D721Med (cell line): ENCODE measurements around the gene TMEM184C.

ENCODE experiments used
- DNase-seq: peaks from one replicate; pipeline ENCODE4 v3.0.0; 2011; ENCODE audit warnings: low spot score; ENCODE audit not compliant: insufficient read length
- FAIRE-seq: peaks from 2 replicates; lab custom pipeline; 2011; peaks lifted over from hg19 to GRCh38; lab: Jason Lieb, UNC
- CTCF ChIP-seq: IDR thresholded peaks from 2 replicates; pipeline ENCODE4 v1.5.1; 2012; ENCODE audit warnings: mild to moderate bottlenecking, control low read depth; ENCODE audit not compliant: insufficient read depth; ENCODE audit errors: missing control alignments

The TMEM184C gene

GRCh38 chr4:147635348-147635747 lies 18.2 kb downstream of the TMEM184C start:
- no peak for DNase-seq
- no peak for TF ChIP-seq CTCF
- FAIRE-seq, result no peak

- DNase-seq (no peak), FAIRE-seq (no peak)
- TF ChIP-seq CTCF, result no peak
Observed at GRCh38 chr4:147638365-147638764, 21.2 kb downstream of the TMEM184C start.

GRCh38 chr4:147638942-147639341 lies 21.7 kb downstream of the TMEM184C start:
- TF ChIP-seq CTCF, result no peak
- FAIRE-seq, result no peak
- DNase-seq, result no peak

- DNase-seq (no peak), FAIRE-seq (no peak)
- no peak for TF ChIP-seq CTCF
Observed at GRCh38 chr4:147639388-147639787, 22.2 kb downstream of the TMEM184C start.

- FAIRE-seq (no peak), DNase-seq (no peak)
- no peak for TF ChIP-seq CTCF
Observed at GRCh38 chr4:147640331-147640730, 23.1 kb downstream of the TMEM184C start.

GRCh38 chr4:147643616-147644015 lies 26.4 kb downstream of the TMEM184C start:
- TF ChIP-seq CTCF, result no peak
- no peak for FAIRE-seq
- DNase-seq, result no peak

GRCh38 chr4:147644471-147644870 lies 27.3 kb downstream of the TMEM184C start:
- TF ChIP-seq CTCF, result no peak
- DNase-seq (no peak), FAIRE-seq (no peak)
